Activated T-helper 1 cell treated with anti-CD3 and anti-CD28 coated beads, Interleukin-12 subunit alpha, Interleukin-12 subunit beta, Interleukin-2, Interleukin-4 antibody, amounts not matched to agents 30 ng/mL and 10 ng/mL and 1 ng/mL, durations not matched to agents 14 hours and 24 hours and 36 hours (primary cell): ENCODE data around the gene DOCK9. TPM values are rescaled to one million over a fixed set of nuclear protein-coding genes. Genes with fewer than 3 reads are reported as not detected.

ENCODE experiments used
- DNase-seq: peaks from one replicate; pipeline ENCODE4 v3.0.0; 2021; ENCODE audit warnings: low spot score
- H3K27ac Mint-ChIP-seq: one replicate; pipeline ENCODE4 v1.8.0; 2021; ENCODE audit warnings: mild to moderate bottlenecking, mixed read lengths
- H3K27me3 Mint-ChIP-seq: one replicate; pipeline ENCODE4 v1.8.0; 2022; ENCODE audit warnings: mild to moderate bottlenecking, moderate library complexity, mixed read lengths; ENCODE audit not compliant: insufficient read depth
- H3K36me3 Mint-ChIP-seq: one replicate; pipeline ENCODE4 v1.8.0; 2021; ENCODE audit warnings: low read depth, mixed read lengths
- H3K4me1 Mint-ChIP-seq: one replicate; pipeline ENCODE4 v1.8.0; 2021; ENCODE audit warnings: low read depth, mixed read lengths
- H3K4me3 Mint-ChIP-seq: one replicate; pipeline ENCODE4 v1.8.0; 2021; ENCODE audit warnings: mild to moderate bottlenecking, moderate library complexity, mixed read lengths
- H3K9me3 Mint-ChIP-seq: one replicate; pipeline ENCODE4 v1.8.0; 2021; ENCODE audit warnings: mixed read lengths
- intact Hi-C: fragments of 100-400 bp; cut with micrococcal nuclease; formaldehyde crosslinking; loops from one replicate; pipeline ENCODE4 v1.15.1; 2024
- total RNA-seq: library from RNA; stranded (reverse); gene quantifications from 2 replicates; pipeline ENCODE4 v1.2.3, GENCODE V29; 2022

The DOCK9 gene
- total RNA-seq, 1 donor from 2014 or later = 36.0 TPM

GRCh38 chr13:98945863-98946605, 31.8 kb downstream of the DOCK9 start:
- DNase-seq = no peak
- Mint-ChIP-seq H3K27me3 (no peaks in the 10 kb centered on the region), H3K27ac (no peak overlapping the region), H3K4me1 (peaks cover 5% of the 10 kb centered on the region), H3K4me3 (no peak overlapping the region), H3K9me3 (no peaks in the 10 kb centered on the region), H3K36me3 (peaks cover 7% of the 10 kb centered on the region)
- intact Hi-C loops = no loop called here

- no peaks in the 10 kb centered on the region for H3K9me3 Mint-ChIP-seq
- intact Hi-C loops = no loop called here
- no peak overlapping the region for H3K27ac Mint-ChIP-seq
- H3K36me3 Mint-ChIP-seq = peaks cover 2% of the 10 kb centered on the region
- H3K4me1 Mint-ChIP-seq = peaks cover 5% of the 10 kb centered on the region
- no peaks in the 10 kb centered on the region for H3K27me3 Mint-ChIP-seq
- DNase-seq = no peak
- H3K4me3 Mint-ChIP-seq = no peak overlapping the region
Observed at GRCh38 chr13:98944336-98944735, 33.5 kb downstream of the DOCK9 start.

- Mint-ChIP-seq H3K4me3 (no peak overlapping the region), H3K4me1 (peaks cover 5% of the 10 kb centered on the region), H3K27me3 (no peaks in the 10 kb centered on the region), H3K9me3 (no peaks in the 10 kb centered on the region), H3K27ac (no peak overlapping the region), H3K36me3 (no peaks in the 10 kb centered on the region)
- DNase-seq = no peak
- intact Hi-C loops = no loop called here
Observed at GRCh38 chr13:98942997-98943396, 34.9 kb downstream of the DOCK9 start.

GRCh38 chr13:98942485-98942884, 35.4 kb downstream of the DOCK9 start:
- H3K27me3 Mint-ChIP-seq = no peaks in the 10 kb centered on the region
- no peaks in the 10 kb centered on the region for H3K9me3 Mint-ChIP-seq
- intact Hi-C loops = no loop called here
- no peak overlapping the region for H3K27ac Mint-ChIP-seq
- no peak for DNase-seq
- no peaks in the 10 kb centered on the region for H3K36me3 Mint-ChIP-seq
- no peak overlapping the region for H3K4me3 Mint-ChIP-seq
- peaks cover 5% of the 10 kb centered on the region for H3K4me1 Mint-ChIP-seq

DNA sequence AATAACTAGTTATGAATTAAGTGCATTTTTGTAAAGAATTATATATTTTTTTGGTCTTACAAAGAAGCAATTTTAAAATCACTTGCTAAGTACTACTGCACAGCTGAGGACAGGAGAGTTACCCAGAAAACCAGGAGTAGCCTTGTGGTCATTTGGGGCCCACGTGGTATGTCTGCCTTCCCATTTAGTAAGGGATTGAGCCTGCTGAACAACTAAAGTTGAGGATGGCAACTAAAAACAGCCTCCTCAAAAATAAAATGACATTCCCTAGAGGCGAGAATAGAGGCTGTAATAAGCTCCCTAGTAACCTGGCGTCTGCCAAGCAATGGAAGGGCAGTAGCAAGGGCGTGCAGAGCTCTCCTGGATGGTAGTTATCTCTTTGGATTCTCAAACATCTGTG, 36.3 kb downstream of the DOCK9 start:
- Mint-ChIP-seq H3K36me3 (no peaks in the 10 kb centered on the region), H3K27ac (no peak overlapping the region), H3K27me3 (no peaks in the 10 kb centered on the region), H3K9me3 (no peaks in the 10 kb centered on the region), H3K4me3 (no peak overlapping the region), H3K4me1 (peaks cover under 1% of the 10 kb centered on the region)
- intact Hi-C loops = no loop called here
- no peak for DNase-seq

GRCh38 chr13:98941126-98941525, 36.7 kb downstream of the DOCK9 start:
- Mint-ChIP-seq H3K4me1 (no peaks in the 10 kb centered on the region), H3K36me3 (peaks cover 2% of the 10 kb centered on the region), H3K27ac (no peak overlapping the region), H3K27me3 (no peaks in the 10 kb centered on the region), H3K9me3 (peaks cover 2% of the 10 kb centered on the region), H3K4me3 (no peak overlapping the region)
- intact Hi-C loops = no loop called here
- no peak for DNase-seq

DNA sequence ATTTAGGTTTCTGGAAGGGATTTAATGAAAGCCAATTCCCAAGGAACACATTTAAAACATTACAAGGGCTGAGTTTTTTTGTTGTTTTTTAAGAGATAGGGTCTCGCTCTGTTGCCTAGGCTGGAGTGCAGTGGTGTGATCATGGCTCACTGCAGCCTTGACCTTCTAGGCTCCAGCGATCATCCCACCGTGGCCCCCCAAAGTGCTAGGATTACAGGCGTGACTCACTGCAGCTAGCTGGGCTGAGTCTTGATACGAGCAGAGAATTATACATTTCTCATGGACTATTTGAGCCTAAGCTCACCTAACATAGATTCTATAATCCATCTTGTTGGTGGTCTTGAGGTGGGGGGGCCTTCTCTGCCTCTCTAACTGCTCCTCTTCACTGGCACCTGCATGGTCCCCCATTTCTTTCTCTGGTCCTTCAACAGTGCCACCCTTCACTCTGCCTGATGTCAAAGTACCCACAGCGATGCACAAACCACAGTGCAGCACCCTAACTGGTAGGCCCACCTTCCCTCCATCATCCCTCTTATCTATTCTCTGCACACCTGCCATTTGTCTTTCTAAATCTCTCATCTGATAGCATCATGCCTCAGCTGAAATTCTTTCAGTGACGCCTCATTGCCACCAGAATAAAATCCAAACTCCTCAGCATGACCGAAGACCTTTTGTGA, 37.4 kb downstream of the DOCK9 start:
- Mint-ChIP-seq H3K27me3 (no peaks in the 10 kb centered on the region), H3K4me3 (no peak overlapping the region), H3K27ac (no peak overlapping the region), H3K36me3 (peaks cover 5% of the 10 kb centered on the region), H3K4me1 (no peaks in the 10 kb centered on the region), H3K9me3 (peaks cover 6% of the 10 kb centered on the region)
- intact Hi-C loops = no loop called here
- DNase-seq = no peak

- H3K9me3 Mint-ChIP-seq = peaks cover 12% of the 10 kb centered on the region
- intact Hi-C loops = no loop called here
- H3K4me1 Mint-ChIP-seq = no peaks in the 10 kb centered on the region
- H3K27me3 Mint-ChIP-seq = peaks cover 2% of the 10 kb centered on the region
- DNase-seq = no peak
- H3K36me3 Mint-ChIP-seq = peaks cover 8% of the 10 kb centered on the region
- H3K4me3 Mint-ChIP-seq = no peak overlapping the region
- H3K27ac Mint-ChIP-seq = no peak overlapping the region
Observed at GRCh38 chr13:98939660-98940191, 38.1 kb downstream of the DOCK9 start.

DNA sequence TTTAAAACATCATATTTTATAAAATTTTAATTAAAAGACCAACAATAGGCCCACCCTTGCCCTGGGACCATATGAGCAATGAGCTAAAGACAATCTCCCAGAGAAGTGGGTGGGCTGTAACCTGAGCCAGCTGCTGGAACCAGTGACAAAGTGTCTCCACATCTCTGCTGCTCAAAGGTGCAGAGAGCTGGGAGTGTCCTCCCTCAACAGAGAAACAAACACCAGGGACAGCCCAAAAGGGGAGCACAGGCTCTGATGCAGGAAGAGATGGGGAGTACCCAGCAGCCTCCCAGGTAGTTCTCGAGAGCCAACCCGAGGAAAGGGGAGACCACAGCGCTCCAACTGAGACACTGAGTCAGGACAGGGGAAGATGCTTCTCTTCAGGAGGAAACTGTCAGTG, 39.1 kb downstream of the DOCK9 start:
- Mint-ChIP-seq H3K4me1 (no peaks in the 10 kb centered on the region), H3K9me3 (peaks cover 20% of the 10 kb centered on the region), H3K27ac (no peak overlapping the region), H3K27me3 (peaks cover 2% of the 10 kb centered on the region), H3K4me3 (no peak overlapping the region), H3K36me3 (peaks cover 16% of the 10 kb centered on the region)
- DNase-seq = no peak
- intact Hi-C loops = no loop called here

DNA sequence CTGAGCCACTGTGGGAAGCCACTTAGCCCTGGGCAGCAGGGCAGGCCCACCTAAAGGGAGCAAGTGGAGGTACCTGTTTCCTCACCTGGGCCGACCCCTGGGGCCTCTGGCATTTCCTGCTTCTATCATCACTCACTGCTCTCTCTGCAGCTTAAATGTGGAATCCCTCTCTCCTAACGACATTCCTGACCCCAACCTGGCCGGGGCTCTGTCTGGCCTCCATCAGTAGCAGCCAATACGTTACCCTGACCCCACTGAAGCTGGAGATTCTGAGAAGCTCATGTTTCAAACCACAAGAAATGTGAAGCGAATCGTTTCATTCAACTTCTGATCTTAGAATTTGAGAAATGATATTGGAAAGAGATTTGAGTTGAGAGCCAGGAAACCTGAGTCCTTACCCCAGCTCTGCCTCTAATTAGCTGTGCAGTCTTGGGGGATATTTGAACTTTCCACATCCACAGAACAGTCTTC, 39.9 kb downstream of the DOCK9 start:
- H3K27me3 Mint-ChIP-seq = peaks cover 2% of the 10 kb centered on the region
- intact Hi-C loops = no loop called here
- no peak for DNase-seq

GRCh38 chr13:98934243-98934642, 43.6 kb downstream of the DOCK9 start:
- peaks cover 2% of the 10 kb centered on the region for H3K27me3 Mint-ChIP-seq
- no peak overlapping the region for H3K4me3 Mint-ChIP-seq
- H3K4me1 Mint-ChIP-seq = peaks cover 7% of the 10 kb centered on the region
- intact Hi-C loops = loop anchor here (5.0 kb wide), 1 partner anchor 83 kb away; no protein-coding TSS in a partner anchor
- H3K36me3 Mint-ChIP-seq = peaks cover 21% of the 10 kb centered on the region
- H3K27ac Mint-ChIP-seq = no peak overlapping the region
- no peak for DNase-seq
- H3K9me3 Mint-ChIP-seq = peaks cover 27% of the 10 kb centered on the region

More for the DNA sequence above, 39.9 kb downstream of the DOCK9 start:
- H3K9me3 Mint-ChIP-seq = peaks cover 27% of the 10 kb centered on the region
- no peak overlapping the region for H3K27ac Mint-ChIP-seq
- H3K4me3 Mint-ChIP-seq = no peak overlapping the region
- H3K36me3 Mint-ChIP-seq = peaks cover 21% of the 10 kb centered on the region
- no peaks in the 10 kb centered on the region for H3K4me1 Mint-ChIP-seq

DNA sequence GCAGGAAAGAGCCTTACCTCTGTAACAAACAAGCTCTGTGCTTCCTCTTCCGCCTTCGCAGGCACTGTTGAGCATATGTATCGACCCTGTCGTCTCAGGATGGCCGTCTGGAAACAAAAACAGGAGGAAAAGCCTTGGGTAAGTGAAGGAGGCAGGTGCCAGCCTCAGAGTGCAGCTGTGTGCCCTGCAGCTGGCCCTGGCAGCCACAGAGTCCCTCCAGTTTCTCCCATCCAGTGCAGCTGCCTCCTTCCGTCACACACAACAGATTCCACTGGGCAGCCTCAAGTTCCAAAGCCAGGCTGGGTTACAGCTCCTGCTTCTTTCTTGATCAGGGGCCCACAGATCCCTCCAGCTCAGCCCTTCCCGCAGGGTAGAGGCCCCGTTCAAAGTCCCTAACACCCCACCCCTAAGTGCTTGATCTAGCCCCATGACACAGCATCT, 47.7 kb downstream of the DOCK9 start:
- peaks cover 30% of the 10 kb centered on the region for H3K36me3 Mint-ChIP-seq

More for the DNA sequence above, 47.7 kb downstream of the DOCK9 start:
- intact Hi-C loops = loop anchor here (5.0 kb wide), 1 partner anchor 87 kb away; no protein-coding TSS in a partner anchor
- H3K27ac Mint-ChIP-seq = peak overlapping the region; percentile 84
- H3K4me3 Mint-ChIP-seq = peak overlapping the region; percentile 60
- no peak for DNase-seq
- H3K9me3 Mint-ChIP-seq = peaks cover 19% of the 10 kb centered on the region
- H3K4me1 Mint-ChIP-seq = peaks cover 7% of the 10 kb centered on the region
- peaks cover 2% of the 10 kb centered on the region for H3K27me3 Mint-ChIP-seq
